ENCODE results near the gene RAB37. TPM values are rescaled to one million over a fixed set of nuclear protein-coding genes. Genes with fewer than 3 reads are reported as not detected.

The RAB37 gene
- total and polyA plus RNA-seq, 2 donors (not counting 1 experiment from before 2014, with no cell fraction given) = 67.6 to 76.8 TPM

GRCh38 chr17:74785096-74785980 is 48.3 kb downstream of the RAB37 start:
- WGBS (ENCODE audit: insufficient coverage) = 93% methylated on average over 19 of the region's 21 CpGs
- H3K79me2 ChIP-seq (ENCODE audit: control insufficient read depth, insufficient read depth, low read length) = peaks cover 25% of the 10 kb centered on the region

More at GRCh38 chr17:74785096-74785980, 48.3 kb downstream of the RAB37 start:
- H3K4me1 ChIP-seq (ENCODE audit: control insufficient read depth in 2 of 2, insufficient read depth in 2 of 2, low read length in 2 of 2) = peaks cover 19 to 43% of the 10 kb centered on the region in 2 donors
- no peak overlapping the region for H3K27ac ChIP-seq (ENCODE audit: low read length in 2 of 2)
- ChIA-PET POLR2A (no interaction called here), CTCF (interaction anchor here (0.7 to 7.1 kb wide), 3 partner anchors 14 to 128 kb away, joined by 3 to 41 read pairs (median 5); no protein-coding TSS in a partner anchor)
- ATAC-seq (ENCODE audit: low read depth) = no peak
- TF ChIP-seq EZH2 (IDR thresholded peaks at IDR 0.05; ENCODE audit: borderline replicate concordance, insufficient read depth, low read depth, low read length, poor library complexity, severe bottlenecking) = no peak
- TF ChIP-seq CTCF (IDR thresholded peaks at IDR 0.05) = no peak
- H3K9ac ChIP-seq (ENCODE audit: low read length) = no peak overlapping the region
- Mint-ChIP-seq H3K4me1 (peaks cover 48% of the 10 kb centered on the region), H3K27me3 (no peaks in the 10 kb centered on the region), H3K4me3 (no peak overlapping the region), H3K27ac (peak overlapping the region; percentile 6), H3K9me3 (ENCODE audit: insufficient read depth) (no peaks in the 10 kb centered on the region)
- no peak overlapping the region for H3K4me3 ChIP-seq (ENCODE audit: control extremely low read depth in 1 of 5, extremely low read depth in 1 of 5, insufficient read depth in 1 of 5, low read depth in 2 of 5, low read length in 4 of 5)
- H4K20me1 ChIP-seq (ENCODE audit: control insufficient read depth, insufficient read depth, low read length, poor library complexity, severe bottlenecking) = peaks cover 26% of the 10 kb centered on the region
- H3K27me3 ChIP-seq (replicated peaks in 1 of 4; ENCODE audit: control extremely low read depth in 1 of 4, control insufficient read depth in 3 of 4, insufficient read depth in 4 of 4, low read length in 3 of 4) = no peaks in the 10 kb centered on the region
- peaks cover 0 to 17% of the 10 kb centered on the region in 2 experiments for H3K36me3 ChIP-seq (replicated peaks in 1 of 2; ENCODE audit: control extremely low read depth in 1 of 2, control insufficient read depth in 1 of 2, extremely low read depth in 1 of 2, insufficient read depth in 2 of 2, low read length in 1 of 2)
- no peak for DNase-seq
- no peaks in the 10 kb centered on the region for H3K9me3 ChIP-seq (ENCODE audit: control extremely low read depth in 1 of 3, control insufficient read depth in 2 of 3, insufficient read depth in 1 of 3, low read length in 2 of 3)
- H3K4me2 ChIP-seq (replicated peaks; ENCODE audit: low read depth, low read length, poor library complexity, severe bottlenecking) = no peak overlapping the region
- H2AFZ ChIP-seq (ENCODE audit: insufficient read depth, low read depth, low read length, poor library complexity, severe bottlenecking) = no peak overlapping the region
- intact Hi-C loops (cut with micrococcal nuclease) = no loop called here
